ENCODE results near the gene BANF2. TPM values are rescaled to one million over a fixed set of nuclear protein-coding genes. Genes with fewer than 3 reads are reported as not detected.

BANF2 gene
- total and polyA plus RNA-seq, 2 of the 13 experiments (the other 11 are each of a cell fraction or from before 2014, with no cell fraction given): 0.35 TPM; not detected in 1

DNA sequence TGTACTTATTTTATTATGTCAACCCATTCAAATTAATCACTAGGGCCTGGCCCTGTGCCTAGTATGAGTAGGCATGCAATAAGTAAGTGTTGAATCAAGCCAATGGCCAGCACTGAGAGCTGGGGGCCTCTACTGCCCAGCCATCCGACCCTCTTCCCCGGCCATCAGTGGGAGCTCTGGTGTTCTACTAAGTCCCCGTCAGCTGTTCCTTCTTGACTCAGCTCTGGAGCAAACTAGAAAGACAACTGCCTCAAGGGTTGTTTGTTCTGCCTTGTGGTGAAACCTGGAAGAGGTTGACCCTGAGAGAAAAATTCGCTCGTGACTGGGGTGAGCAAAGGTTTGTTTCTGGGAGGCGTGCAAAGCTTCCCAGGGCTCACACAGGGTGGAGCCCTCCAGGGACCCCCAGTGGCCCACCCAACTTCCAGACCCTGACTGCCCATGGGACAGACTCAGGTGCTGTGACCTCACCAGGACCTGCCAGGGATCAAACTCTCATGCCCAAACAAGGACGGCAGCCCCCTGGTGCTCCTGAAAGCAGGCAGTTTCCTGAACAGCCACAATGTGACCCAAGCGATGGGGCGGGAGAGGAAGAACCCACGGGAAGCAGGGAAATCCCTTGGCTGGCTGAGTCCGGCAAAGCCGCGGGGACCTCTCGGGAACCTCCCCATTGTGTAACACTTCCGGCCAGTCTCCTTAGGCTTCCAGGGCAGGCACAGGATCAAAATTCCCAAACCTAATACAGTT is 50.4 kb downstream of the BANF2 start (continued):
- TF ChIP-seq, protein P1, sequence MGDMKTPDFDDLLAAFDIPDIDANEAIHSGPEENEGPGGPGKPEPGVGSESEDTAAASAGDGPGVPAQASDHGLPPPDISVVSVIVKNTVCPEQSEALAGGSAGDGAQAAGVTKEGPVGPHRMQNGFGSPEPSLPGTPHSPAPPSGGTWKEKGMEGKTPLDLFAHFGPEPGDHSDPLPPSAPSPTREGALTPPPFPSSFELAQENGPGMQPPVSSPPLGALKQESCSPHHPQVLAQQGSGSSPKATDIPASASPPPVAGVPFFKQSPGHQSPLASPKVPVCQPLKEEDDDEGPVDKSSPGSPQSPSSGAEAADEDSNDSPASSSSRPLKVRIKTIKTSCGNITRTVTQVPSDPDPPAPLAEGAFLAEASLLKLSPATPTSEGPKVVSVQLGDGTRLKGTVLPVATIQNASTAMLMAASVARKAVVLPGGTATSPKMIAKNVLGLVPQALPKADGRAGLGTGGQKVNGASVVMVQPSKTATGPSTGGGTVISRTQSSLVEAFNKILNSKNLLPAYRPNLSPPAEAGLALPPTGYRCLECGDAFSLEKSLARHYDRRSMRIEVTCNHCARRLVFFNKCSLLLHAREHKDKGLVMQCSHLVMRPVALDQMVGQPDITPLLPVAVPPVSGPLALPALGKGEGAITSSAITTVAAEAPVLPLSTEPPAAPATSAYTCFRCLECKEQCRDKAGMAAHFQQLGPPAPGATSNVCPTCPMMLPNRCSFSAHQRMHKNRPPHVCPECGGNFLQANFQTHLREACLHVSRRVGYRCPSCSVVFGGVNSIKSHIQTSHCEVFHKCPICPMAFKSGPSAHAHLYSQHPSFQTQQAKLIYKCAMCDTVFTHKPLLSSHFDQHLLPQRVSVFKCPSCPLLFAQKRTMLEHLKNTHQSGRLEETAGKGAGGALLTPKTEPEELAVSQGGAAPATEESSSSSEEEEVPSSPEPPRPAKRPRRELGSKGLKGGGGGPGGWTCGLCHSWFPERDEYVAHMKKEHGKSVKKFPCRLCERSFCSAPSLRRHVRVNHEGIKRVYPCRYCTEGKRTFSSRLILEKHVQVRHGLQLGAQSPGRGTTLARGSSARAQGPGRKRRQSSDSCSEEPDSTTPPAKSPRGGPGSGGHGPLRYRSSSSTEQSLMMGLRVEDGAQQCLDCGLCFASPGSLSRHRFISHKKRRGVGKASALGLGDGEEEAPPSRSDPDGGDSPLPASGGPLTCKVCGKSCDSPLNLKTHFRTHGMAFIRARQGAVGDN (CRISPR knock-in tag; IDR thresholded peaks at IDR 0.05): peak; percentile 80
- TF ChIP-seq CBX1 (IDR thresholded peaks at IDR 0.05; ENCODE audit: low read depth): peak; percentile 68
- no peak for TF ChIP-seq ZNF713 (CRISPR knock-in tag; IDR thresholded peaks at IDR 0.05)
- peak; percentile 85 for TF ChIP-seq NR2C2 (CRISPR knock-in tag; IDR thresholded peaks at IDR 0.05; ENCODE audit: borderline replicate concordance)
- TF ChIP-seq BCL6 (CRISPR knock-in tag; IDR thresholded peaks at IDR 0.05): peak; percentile 81
- TF ChIP-seq FOXP1 (IDR thresholded peaks at IDR 0.05): no peak
- peak; percentile 26; the same call in 1 of the 2 replicates for TF ChIP-seq FOXP1 (CRISPR knock-in tag; IDR thresholded peaks at IDR 0.05)
- TF ChIP-seq SOX5 (CRISPR knock-in tag; IDR thresholded peaks at IDR 0.05; ENCODE audit: borderline replicate concordance): peak; percentile 36; the same call in 1 of the 2 replicates
- TF ChIP-seq GATAD2A (CRISPR knock-in tag; IDR thresholded peaks at IDR 0.05): peak; percentile 48; the same call in 1 of the 2 replicates
- TF ChIP-seq, protein P2, sequence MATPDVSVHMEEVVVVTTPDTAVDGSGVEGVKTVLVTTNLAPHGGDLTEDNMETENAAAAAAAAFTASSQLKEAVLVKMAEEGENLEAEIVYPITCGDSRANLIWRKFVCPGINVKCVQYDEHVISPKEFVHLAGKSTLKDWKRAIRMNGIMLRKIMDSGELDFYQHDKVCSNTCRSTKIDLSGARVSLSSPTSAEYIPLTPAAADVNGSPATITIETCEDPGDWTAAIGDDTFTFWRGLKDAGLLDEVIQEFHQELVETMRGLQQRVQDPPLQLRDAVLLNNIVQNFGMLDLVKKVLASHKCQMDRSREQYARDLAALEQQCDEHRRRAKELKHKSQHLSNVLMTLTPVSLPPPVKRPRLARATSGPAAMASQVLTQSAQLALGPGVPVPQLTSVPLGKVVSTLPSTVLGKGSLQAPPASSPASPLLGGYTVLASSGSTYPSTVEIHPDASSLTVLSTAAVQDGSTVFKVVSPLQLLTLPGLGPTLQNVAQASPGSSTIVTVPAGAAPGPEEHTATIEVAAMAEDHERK (CRISPR knock-in tag; IDR thresholded peaks at IDR 0.05; ENCODE audit: low read depth): no peak
- TF ChIP-seq, protein P3, sequence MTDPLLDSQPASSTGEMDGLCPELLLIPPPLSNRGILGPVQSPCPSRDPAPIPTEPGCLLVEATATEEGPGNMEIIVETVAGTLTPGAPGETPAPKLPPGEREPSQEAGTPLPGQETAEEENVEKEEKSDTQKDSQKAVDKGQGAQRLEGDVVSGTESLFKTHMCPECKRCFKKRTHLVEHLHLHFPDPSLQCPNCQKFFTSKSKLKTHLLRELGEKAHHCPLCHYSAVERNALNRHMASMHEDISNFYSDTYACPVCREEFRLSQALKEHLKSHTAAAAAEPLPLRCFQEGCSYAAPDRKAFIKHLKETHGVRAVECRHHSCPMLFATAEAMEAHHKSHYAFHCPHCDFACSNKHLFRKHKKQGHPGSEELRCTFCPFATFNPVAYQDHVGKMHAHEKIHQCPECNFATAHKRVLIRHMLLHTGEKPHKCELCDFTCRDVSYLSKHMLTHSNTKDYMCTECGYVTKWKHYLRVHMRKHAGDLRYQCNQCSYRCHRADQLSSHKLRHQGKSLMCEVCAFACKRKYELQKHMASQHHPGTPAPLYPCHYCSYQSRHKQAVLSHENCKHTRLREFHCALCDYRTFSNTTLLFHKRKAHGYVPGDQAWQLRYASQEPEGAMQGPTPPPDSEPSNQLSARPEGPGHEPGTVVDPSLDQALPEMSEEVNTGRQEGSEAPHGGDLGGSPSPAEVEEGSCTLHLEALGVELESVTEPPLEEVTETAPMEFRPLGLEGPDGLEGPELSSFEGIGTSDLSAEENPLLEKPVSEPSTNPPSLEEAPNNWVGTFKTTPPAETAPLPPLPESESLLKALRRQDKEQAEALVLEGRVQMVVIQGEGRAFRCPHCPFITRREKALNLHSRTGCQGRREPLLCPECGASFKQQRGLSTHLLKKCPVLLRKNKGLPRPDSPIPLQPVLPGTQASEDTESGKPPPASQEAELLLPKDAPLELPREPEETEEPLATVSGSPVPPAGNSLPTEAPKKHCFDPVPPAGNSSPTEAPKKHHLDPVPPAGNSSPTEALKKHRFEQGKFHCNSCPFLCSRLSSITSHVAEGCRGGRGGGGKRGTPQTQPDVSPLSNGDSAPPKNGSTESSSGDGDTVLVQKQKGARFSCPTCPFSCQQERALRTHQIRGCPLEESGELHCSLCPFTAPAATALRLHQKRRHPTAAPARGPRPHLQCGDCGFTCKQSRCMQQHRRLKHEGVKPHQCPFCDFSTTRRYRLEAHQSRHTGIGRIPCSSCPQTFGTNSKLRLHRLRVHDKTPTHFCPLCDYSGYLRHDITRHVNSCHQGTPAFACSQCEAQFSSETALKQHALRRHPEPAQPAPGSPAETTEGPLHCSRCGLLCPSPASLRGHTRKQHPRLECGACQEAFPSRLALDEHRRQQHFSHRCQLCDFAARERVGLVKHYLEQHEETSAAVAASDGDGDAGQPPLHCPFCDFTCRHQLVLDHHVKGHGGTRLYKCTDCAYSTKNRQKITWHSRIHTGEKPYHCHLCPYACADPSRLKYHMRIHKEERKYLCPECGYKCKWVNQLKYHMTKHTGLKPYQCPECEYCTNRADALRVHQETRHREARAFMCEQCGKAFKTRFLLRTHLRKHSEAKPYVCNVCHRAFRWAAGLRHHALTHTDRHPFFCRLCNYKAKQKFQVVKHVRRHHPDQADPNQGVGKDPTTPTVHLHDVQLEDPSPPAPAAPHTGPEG (CRISPR knock-in tag; IDR thresholded peaks at IDR 0.05): 0 out of 2 replicates have a peak, but pooled peaks have one; percentile 11
- TF ChIP-seq IRF2 (CRISPR knock-in tag; IDR thresholded peaks at IDR 0.05): 0 out of 2 replicates have a peak, but pooled peaks have one; percentile 29
- TF ChIP-seq HIVEP1 (CRISPR knock-in tag; IDR thresholded peaks at IDR 0.05): peak; percentile 99
- TF ChIP-seq, protein P4, sequence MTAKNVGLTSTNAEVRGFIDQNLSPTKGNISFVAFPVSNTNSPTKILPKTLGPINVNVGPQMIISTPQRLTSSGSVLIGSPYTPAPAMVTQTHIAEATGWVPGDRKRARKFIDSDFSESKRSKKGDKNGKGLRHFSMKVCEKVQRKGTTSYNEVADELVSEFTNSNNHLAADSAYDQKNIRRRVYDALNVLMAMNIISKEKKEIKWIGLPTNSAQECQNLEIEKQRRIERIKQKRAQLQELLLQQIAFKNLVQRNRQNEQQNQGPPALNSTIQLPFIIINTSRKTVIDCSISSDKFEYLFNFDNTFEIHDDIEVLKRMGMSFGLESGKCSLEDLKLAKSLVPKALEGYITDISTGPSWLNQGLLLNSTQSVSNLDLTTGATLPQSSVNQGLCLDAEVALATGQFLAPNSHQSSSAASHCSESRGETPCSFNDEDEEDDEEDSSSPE (CRISPR knock-in tag; IDR thresholded peaks at IDR 0.05): no peak
- TF ChIP-seq ZFX (CRISPR knock-in tag; IDR thresholded peaks at IDR 0.05; ENCODE audit: low read depth): peak; percentile 57; the same call in 1 of the 2 replicates

All from HepG2 (cell line).